Chondrocyte (in vitro differentiated cells): ENCODE results near the gene ELF1. TPM values are rescaled to one million over a fixed set of nuclear protein-coding genes. Genes with fewer than 3 reads are reported as not detected.
"Not testable (repeated sequence)": the region's sequence is repeated elsewhere in the genome, so short reads cannot be mapped to it uniquely, and the experiment has no call there.

Source experiments
- DNase-seq: peaks from one replicate; pipeline ENCODE4 v3.0.0; 2021; ENCODE audit warnings: mixed read lengths, low spot score
- H3K27ac Mint-ChIP-seq: one replicate; pipeline ENCODE4 v1.8.0; 2021; ENCODE audit warnings: mild to moderate bottlenecking, moderate library complexity, mixed read lengths; ENCODE audit not compliant: unreplicated experiment
- H3K27me3 Mint-ChIP-seq: 2 replicates; pipeline ENCODE4 v1.8.0; 2021; ENCODE audit warnings: low read depth, mixed read lengths
- H3K36me3 Mint-ChIP-seq: 2 replicates; pipeline ENCODE4 v1.8.0; 2021; ENCODE audit warnings: low read depth, mixed read lengths
- H3K4me1 Mint-ChIP-seq: 2 replicates; pipeline ENCODE4 v1.8.0; 2021; ENCODE audit warnings: low read depth, mild to moderate bottlenecking, mixed read lengths
- H3K4me3 Mint-ChIP-seq: one replicate; pipeline ENCODE4 v1.8.0; 2021; ENCODE audit warnings: mild to moderate bottlenecking, moderate library complexity, mixed read lengths; ENCODE audit not compliant: unreplicated experiment
- H3K9me3 Mint-ChIP-seq: 2 replicates; pipeline ENCODE4 v1.8.0; 2021; ENCODE audit warnings: low read depth, mixed read lengths
- CTCF ChIP-seq: fragments of 200-600 bp; sonication (generic); IDR thresholded peaks from 2 replicates; pipeline ENCODE4 v1.5.0; 2021; ENCODE audit warnings: antibody characterized with exemption, mild to moderate bottlenecking, moderate library complexity
- total RNA-seq: library from RNA; stranded (reverse); gene quantifications from 3 replicates; pipeline ENCODE4 v1.2.1, GENCODE V29; 2021

The ELF1 gene
- total RNA-seq, 1 donor from 2014 or later, result 45.8 TPM

GRCh38 chr13:41039746-41040145 is 20.6 kb upstream of the ELF1 start:
- no peak for TF ChIP-seq CTCF
- Mint-ChIP-seq H3K36me3 (no peaks in the 10 kb centered on the region), H3K4me3 (no peak overlapping the region), H3K27ac (no peak overlapping the region), H3K4me1 (peaks cover 21% of the 10 kb centered on the region), H3K9me3 (no peaks in the 10 kb centered on the region), H3K27me3 (no peaks in the 10 kb centered on the region)
- DNase-seq, result no peak

DNA sequence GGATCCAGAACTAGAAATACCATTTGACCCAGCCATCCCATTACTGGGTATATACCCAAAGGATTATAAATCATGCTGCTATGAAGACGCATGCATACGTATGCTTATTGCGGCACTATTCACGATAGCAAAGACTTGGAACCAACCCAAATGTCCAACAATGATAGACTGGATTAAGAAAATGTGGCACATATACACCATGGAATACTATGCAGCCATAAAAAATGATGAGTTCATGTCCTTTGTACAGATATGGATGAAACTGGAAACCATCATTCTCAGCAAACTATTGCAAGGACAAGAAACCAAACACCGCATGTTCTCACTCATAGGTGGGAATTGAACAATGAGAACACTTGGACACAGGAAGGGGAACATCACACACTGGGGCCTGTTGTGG is 17.4 kb upstream of the ELF1 start:
- H3K36me3 Mint-ChIP-seq, DNase-seq: not testable (repeated sequence)

DNA sequence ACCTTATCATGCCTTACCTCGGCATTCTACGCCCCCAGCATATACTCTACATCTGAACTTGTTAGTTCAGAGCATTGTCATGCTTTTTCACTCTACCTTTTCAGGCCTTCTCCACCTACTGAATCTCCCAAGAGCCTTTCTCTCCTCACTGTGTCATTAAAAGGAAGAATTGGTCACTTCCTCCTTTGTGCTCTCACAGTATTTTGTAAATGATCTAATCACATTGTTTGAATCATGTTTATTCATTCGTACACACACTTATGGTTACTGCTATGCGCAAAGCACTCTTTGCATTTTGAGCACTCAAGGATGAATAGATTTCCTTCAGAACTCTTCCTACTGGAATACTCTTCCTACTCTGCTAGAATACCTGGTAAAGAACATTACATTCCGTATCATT is 15.8 kb upstream of the ELF1 start:
- no peak for DNase-seq
- Mint-ChIP-seq H3K4me1 (peaks cover 8% of the 10 kb centered on the region), H3K4me3 (no peak overlapping the region), H3K27ac (no peak overlapping the region), H3K9me3 (no peaks in the 10 kb centered on the region), H3K36me3 (no peaks in the 10 kb centered on the region), H3K27me3 (no peaks in the 10 kb centered on the region)
- no peak for TF ChIP-seq CTCF

More for the DNA sequence above, 17.4 kb upstream of the ELF1 start:
- H3K4me1 Mint-ChIP-seq, result peaks cover 20% of the 10 kb centered on the region
- not testable (repeated sequence) for H3K27ac Mint-ChIP-seq, H3K27me3 Mint-ChIP-seq, H3K4me3 Mint-ChIP-seq, H3K9me3 Mint-ChIP-seq

GRCh38 chr13:41034382-41034781 is 15.3 kb upstream of the ELF1 start:
- Mint-ChIP-seq H3K27me3 (no peaks in the 10 kb centered on the region), H3K4me1 (peaks cover 5% of the 10 kb centered on the region), H3K27ac (no peak overlapping the region), H3K4me3 (no peak overlapping the region), H3K9me3 (no peaks in the 10 kb centered on the region), H3K36me3 (no peaks in the 10 kb centered on the region)
- no peak for DNase-seq
- no peak for TF ChIP-seq CTCF

GRCh38 chr13:41032691-41033376 is 13.7 kb upstream of the ELF1 start:
- no peak for DNase-seq
- Mint-ChIP-seq H3K27ac (no peak overlapping the region), H3K36me3 (no peaks in the 10 kb centered on the region), H3K9me3 (no peaks in the 10 kb centered on the region), H3K4me1 (peaks cover 9% of the 10 kb centered on the region), H3K27me3 (no peaks in the 10 kb centered on the region), H3K4me3 (no peak overlapping the region)
- TF ChIP-seq CTCF, result no peak

DNA sequence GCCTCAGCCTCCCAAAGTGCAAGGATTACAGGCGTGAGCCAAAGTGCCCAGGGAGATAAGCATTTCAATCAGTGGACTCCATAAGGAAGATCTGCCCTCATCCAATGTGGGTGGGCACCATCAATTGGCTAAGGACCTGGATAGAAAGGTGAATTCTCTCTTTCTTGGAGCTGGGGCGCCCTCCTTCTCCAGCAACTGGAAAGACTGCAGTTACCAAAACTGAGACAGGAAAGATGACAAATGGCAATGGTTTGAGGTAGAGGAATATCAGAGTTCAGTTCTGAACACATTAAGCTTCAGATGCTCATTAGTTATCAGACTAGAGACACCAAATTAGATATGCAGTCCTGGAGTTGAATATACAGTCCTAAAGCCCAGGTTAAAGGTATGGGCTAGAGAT is 10.5 kb upstream of the ELF1 start:
- Mint-ChIP-seq H3K27me3 (no peaks in the 10 kb centered on the region), H3K27ac (no peak overlapping the region), H3K36me3 (no peaks in the 10 kb centered on the region), H3K4me3 (no peak overlapping the region), H3K4me1 (peaks cover 4% of the 10 kb centered on the region), H3K9me3 (no peaks in the 10 kb centered on the region)
- TF ChIP-seq CTCF, result peak; percentile 9
- no peak for DNase-seq
